ENCODE data around the gene KRTAP10-9. TPM values are rescaled to one million over a fixed set of nuclear protein-coding genes. Genes with fewer than 3 reads are reported as not detected.
"Not testable (repeated sequence)": the region's sequence is repeated elsewhere in the genome, so short reads cannot be mapped to it uniquely, and the experiment has no call there.

The KRTAP10-9 gene
- total RNA-seq: not detected
- polyA plus RNA-seq: not detected
- long read RNA-seq, donor 1: 0 reads
- long read RNA-seq, donor 2: 0 reads

DNA sequence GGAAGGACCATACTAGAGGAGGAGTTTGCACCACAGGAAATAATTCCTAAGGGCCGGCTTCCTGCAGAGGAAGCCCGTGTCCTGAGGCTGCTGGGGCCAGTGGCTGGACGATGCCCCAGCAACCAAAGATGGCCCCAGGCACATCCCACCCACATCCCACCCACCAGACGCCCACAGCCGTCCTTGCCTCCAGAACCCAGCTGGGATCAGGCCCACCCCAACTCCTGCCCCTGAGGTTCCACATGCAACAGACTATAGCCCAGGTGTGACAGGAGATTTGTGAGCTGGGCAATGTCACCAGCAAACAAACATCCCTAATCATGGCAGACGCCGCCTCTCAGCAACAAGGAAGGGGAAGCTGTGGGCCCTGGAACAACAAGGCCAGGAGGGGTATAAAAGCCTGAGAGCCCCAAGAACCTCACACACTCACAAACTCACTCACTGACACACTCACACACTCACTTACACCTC, at the start of gene KRTAP10-9:
TSS of gene KRTAP10-9 (plus strand) at position 421 of the 471 bp plus-strand sequence. CDS start 79 bp downstream, outside the sequence.
- WGBS, 5 donors: 48 to 55% (median 49%) methylated on average over 5 to 7 of the region's 7 CpGs

DNA sequence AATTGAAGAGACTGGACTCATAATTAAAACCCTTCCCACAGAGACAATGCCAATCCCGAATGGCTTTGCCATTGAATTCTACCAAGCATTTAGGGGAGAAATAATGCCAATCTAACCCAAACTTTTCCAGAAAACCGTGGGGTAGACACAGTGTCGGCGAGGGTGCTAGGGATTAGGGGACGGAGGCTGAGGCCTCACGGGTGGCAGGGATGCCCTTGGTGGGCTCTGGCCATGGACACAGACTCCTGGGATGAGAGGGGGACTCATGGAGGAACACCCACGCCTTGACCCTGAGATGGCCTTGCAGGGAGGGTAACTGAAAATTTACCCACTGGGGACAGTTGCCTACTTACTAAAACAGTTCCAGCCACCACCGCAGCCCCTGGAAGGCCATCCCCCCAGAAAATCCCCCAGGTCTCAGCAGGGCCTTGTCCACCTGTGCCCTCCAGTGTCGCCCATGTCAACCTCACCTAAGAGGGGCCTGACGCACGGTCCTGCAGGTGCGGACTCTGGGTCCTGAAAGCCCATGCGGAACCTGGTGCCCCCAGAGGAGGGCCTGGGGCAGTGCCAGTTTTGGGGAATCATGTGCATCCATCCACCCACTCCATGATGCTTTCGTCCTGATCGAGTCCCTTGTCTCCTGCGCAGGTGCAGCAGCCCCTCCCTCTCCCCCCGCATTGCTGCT, 48.4 kb upstream of the KRTAP10-9 start:
- Histone ChIP-seq H3K27me3 (replicated peaks in 1 of 7) (peaks cover 0 to 19% (median 0%) of the 10 kb centered on the region in 7 donors), H3K4me3 (no peak overlapping the region), H3K36me3 (no peaks in the 10 kb centered on the region), H3K4me1 (peaks cover 0 to 10% (median 4%) of the 10 kb centered on the region in 6 donors), H3K9me3 (peaks cover 3 to 54% (median 38%) of the 10 kb centered on the region in 8 donors), H3K27ac (no peak overlapping the region)
- WGBS, 5 donors: 91 to 95% (median 94%) methylated on average over 13 to 17 of the region's 17 CpGs
- DNase-seq: peak; percentile 41
- intact Hi-C loops (cut with DNase I; ENCODE audit: low total_unique reads): no loop called here
- TF ChIP-seq, protein P1, sequence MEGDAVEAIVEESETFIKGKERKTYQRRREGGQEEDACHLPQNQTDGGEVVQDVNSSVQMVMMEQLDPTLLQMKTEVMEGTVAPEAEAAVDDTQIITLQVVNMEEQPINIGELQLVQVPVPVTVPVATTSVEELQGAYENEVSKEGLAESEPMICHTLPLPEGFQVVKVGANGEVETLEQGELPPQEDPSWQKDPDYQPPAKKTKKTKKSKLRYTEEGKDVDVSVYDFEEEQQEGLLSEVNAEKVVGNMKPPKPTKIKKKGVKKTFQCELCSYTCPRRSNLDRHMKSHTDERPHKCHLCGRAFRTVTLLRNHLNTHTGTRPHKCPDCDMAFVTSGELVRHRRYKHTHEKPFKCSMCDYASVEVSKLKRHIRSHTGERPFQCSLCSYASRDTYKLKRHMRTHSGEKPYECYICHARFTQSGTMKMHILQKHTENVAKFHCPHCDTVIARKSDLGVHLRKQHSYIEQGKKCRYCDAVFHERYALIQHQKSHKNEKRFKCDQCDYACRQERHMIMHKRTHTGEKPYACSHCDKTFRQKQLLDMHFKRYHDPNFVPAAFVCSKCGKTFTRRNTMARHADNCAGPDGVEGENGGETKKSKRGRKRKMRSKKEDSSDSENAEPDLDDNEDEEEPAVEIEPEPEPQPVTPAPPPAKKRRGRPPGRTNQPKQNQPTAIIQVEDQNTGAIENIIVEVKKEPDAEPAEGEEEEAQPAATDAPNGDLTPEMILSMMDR (IDR thresholded peaks at IDR 0.05 in 8 of 11, conservative IDR thresholded peaks at IDR 0.05 in 3 of 11): no peak
- no peak for TF ChIP-seq POLR2AphosphoS5 (IDR thresholded peaks at IDR 0.05)
- TF ChIP-seq POLR2A (IDR thresholded peaks at IDR 0.05): no peak

More for the DNA sequence above, at the start of gene KRTAP10-9:
- DNase-seq: peak; percentile 35
- Histone ChIP-seq H3K27me3 (replicated peaks in 1 of 7) (peaks cover 0 to 31% (median 0%) of the 10 kb centered on the region in 7 donors), H3K4me1 (peaks cover 0 to 17% (median 4%) of the 10 kb centered on the region in 6 donors), H3K36me3 (no peaks in the 10 kb centered on the region), H3K9me3 (peaks cover 5 to 64% (median 52%) of the 10 kb centered on the region in 8 donors), H3K4me3 (no peak within 1 kb of the TSS), H3K27ac (no peak within 1 kb of the TSS)
- intact Hi-C loops (cut with DNase I; ENCODE audit: low total_unique reads): no loop called here
- no peak for TF ChIP-seq POLR2A (IDR thresholded peaks at IDR 0.05)

- WGBS, 5 donors: 78 to 84% (median 80%) methylated on average over 16 to 22 of the region's 22 CpGs
- peaks cover 0 to 9% (median 4%) of the 10 kb centered on the region in 6 donors for H3K4me1 ChIP-seq
- H3K27me3 ChIP-seq (replicated peaks in 1 of 7): peaks cover 0 to 15% (median 0%) of the 10 kb centered on the region in 7 donors
- H3K27ac ChIP-seq: no peak overlapping the region
- intact Hi-C loops (cut with DNase I; ENCODE audit: low total_unique reads): no loop called here
- no peak overlapping the region for H3K4me3 ChIP-seq
- TF ChIP-seq, protein P1 (IDR thresholded peaks at IDR 0.05 in 8 of 11, conservative IDR thresholded peaks at IDR 0.05 in 3 of 11): no peak
- TF ChIP-seq POLR2A (IDR thresholded peaks at IDR 0.05): no peak
- no peak for TF ChIP-seq POLR2AphosphoS5 (IDR thresholded peaks at IDR 0.05)
- H3K36me3 ChIP-seq: no peaks in the 10 kb centered on the region
- peak; percentile 41 for DNase-seq
- peaks cover 3 to 54% (median 38%) of the 10 kb centered on the region in 8 donors for H3K9me3 ChIP-seq
Observed at GRCh38 chr21:44579056-44579832, 47.6 kb upstream of the KRTAP10-9 start.

- TF ChIP-seq POLR2AphosphoS5 (IDR thresholded peaks at IDR 0.05): no peak
- TF ChIP-seq, protein P1 (IDR thresholded peaks at IDR 0.05 in 8 of 11, conservative IDR thresholded peaks at IDR 0.05 in 3 of 11): no peak
- TF ChIP-seq POLR2A (IDR thresholded peaks at IDR 0.05): no peak
- Histone ChIP-seq H3K4me3 (no peak overlapping the region), H3K36me3 (no peaks in the 10 kb centered on the region), H3K9me3 (peaks cover 3 to 54% (median 38%) of the 10 kb centered on the region in 8 donors), H3K27ac (no peak overlapping the region), H3K4me1 (peaks cover 0 to 4% (median under 1%) of the 10 kb centered on the region in 6 donors), H3K27me3 (replicated peaks in 1 of 7) (peaks cover 0 to 14% (median 0%) of the 10 kb centered on the region in 7 donors)
- WGBS, 5 donors: 68 to 79% (median 74%) methylated on average over 7 of the region's 7 CpGs
- intact Hi-C loops (cut with DNase I; ENCODE audit: low total_unique reads): no loop called here
- DNase-seq: peak; percentile 28
Observed at GRCh38 chr21:44579833-44580144, 47.1 kb upstream of the KRTAP10-9 start.

GRCh38 chr21:44580231-44580821, 46.6 kb upstream of the KRTAP10-9 start, which contains the start of gene KRTAP10-5:
TSS of gene KRTAP10-5 (minus strand) at chr21:44580604. CDS start at chr21:44580578, 26 bp downstream.
- intact Hi-C loops (cut with DNase I; ENCODE audit: low total_unique reads); H3K36me3 ChIP-seq; H3K4me3 ChIP-seq; H3K4me1 ChIP-seq: not testable (repeated sequence)
- H3K27ac ChIP-seq: peak within 1 kb of the TSS in 5 of 8 donors; percentile 5 to 57 (median 46)
- peaks cover 0 to 14% (median 0%) of the 10 kb centered on the region in 7 donors for H3K27me3 ChIP-seq (replicated peaks in 1 of 7)
- peak; percentile 57 for DNase-seq
- 51 to 73% (median 64%) methylated on average over 13 to 19 of the region's 19 CpGs for WGBS, 5 donors
- H3K9me3 ChIP-seq: peaks cover 3 to 54% (median 38%) of the 10 kb centered on the region in 8 donors
